ENCODE measurements around the gene DOK3. TPM values are rescaled to one million over a fixed set of nuclear protein-coding genes. Genes with fewer than 3 reads are reported as not detected.

Gene DOK3
- total RNA-seq, 1 experiment from 2014 or later: 16.4 TPM

DNA sequence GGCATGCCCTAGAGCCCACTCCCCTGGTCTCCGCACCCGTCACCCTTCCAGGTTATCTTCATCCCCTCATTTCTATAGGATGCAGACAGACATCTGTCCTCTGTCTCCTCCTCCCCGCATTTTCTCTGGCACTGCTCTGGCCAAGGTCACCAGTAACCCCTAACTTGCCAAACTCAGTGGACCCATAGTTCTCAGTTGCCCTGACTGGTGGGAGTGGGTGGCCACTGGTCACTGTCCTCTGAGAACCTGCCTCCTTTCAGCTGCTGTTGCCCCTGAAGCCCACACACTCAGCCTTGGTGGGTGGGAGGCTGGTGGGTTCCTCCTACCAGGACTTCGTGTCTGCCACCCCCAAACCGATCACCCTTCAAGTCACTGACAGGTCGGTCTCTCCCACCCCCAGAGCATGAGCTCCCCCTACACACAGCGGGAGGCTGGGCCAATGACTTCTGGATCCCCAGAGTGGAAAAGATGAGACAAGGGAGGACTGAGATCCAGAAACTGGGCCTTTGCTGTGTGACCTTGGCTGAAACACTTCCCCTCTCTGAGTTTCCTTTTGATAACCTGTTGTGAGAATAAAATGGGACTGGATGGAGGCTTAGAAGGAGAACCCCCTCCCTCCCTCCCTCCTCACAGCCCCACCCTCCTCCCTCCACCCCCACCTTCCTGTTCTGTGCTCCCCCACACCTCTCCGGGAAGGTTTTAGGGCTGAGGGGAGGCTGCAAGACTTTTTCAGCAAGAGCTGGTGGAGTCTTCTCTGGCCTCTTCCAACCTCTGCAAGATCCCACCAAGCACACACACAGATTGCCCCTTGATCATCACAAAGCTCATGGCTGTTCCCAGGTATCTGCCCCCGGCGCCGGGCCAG is 33.8 kb downstream of the DOK3 start:
- H4K8ac ChIP-seq (replicated peaks; ENCODE audit: insufficient read length, low read depth, low read length): no peak overlapping the region
- H3K23me2 ChIP-seq (ENCODE audit: insufficient read length, low read depth, low read length, poor library complexity, severe bottlenecking): peaks cover 4% of the 10 kb centered on the region
- H4K91ac ChIP-seq (ENCODE audit: insufficient read length, low read depth, low read length): no peak overlapping the region
- no peak overlapping the region for H2AK5ac ChIP-seq (ENCODE audit: insufficient read length, low read length)
- no peak overlapping the region for H4K5ac ChIP-seq (ENCODE audit: insufficient read length, low read depth, low read length)
- no peak overlapping the region for H2BK20ac ChIP-seq (ENCODE audit: low read depth, low read length, poor library complexity, severe bottlenecking)
- Mint-ChIP-seq H3K4me3 (peak overlapping the region in 1 of 2 experiments; percentile 4; a peak in 1 of 5 replicates), H3K27ac (peak overlapping the region in 2 of 3 experiments; percentile 2 to 22; a peak in 3 of 7 replicates), H3K9me3 (no peaks in the 10 kb centered on the region), H3K27me3 (ENCODE audit: low read depth) (no peaks in the 10 kb centered on the region; the same call in 1 of the 2 replicates), H3K36me3 (ENCODE audit: insufficient read depth in 1 of 3, low read depth in 3 of 3) (peaks cover 14 to 28% (median 27%) of the 10 kb centered on the region in 3 experiments), H3K4me1 (peaks cover 34 to 51% of the 10 kb centered on the region in 2 experiments)
- no peak overlapping the region for H3K23ac ChIP-seq (ENCODE audit: insufficient read length, low read depth, low read length)
- no peak overlapping the region for H2BK12ac ChIP-seq (ENCODE audit: insufficient read length, low read depth, low read length)
- TF ChIP-seq, protein P1, sequence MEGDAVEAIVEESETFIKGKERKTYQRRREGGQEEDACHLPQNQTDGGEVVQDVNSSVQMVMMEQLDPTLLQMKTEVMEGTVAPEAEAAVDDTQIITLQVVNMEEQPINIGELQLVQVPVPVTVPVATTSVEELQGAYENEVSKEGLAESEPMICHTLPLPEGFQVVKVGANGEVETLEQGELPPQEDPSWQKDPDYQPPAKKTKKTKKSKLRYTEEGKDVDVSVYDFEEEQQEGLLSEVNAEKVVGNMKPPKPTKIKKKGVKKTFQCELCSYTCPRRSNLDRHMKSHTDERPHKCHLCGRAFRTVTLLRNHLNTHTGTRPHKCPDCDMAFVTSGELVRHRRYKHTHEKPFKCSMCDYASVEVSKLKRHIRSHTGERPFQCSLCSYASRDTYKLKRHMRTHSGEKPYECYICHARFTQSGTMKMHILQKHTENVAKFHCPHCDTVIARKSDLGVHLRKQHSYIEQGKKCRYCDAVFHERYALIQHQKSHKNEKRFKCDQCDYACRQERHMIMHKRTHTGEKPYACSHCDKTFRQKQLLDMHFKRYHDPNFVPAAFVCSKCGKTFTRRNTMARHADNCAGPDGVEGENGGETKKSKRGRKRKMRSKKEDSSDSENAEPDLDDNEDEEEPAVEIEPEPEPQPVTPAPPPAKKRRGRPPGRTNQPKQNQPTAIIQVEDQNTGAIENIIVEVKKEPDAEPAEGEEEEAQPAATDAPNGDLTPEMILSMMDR (conservative IDR thresholded peaks at IDR 0.05): no peak
- no peak overlapping the region for H3K18ac ChIP-seq (ENCODE audit: insufficient read length, low read depth, low read length)
- H3K27ac ChIP-seq (ENCODE audit: insufficient read length, low read depth, low read length): no peak overlapping the region
- H3K4ac ChIP-seq (ENCODE audit: low read depth, low read length): no peak overlapping the region
- H3K9me3 ChIP-seq (ENCODE audit: control insufficient read depth, low read depth, low read length): no peaks in the 10 kb centered on the region
- no peak overlapping the region for H2BK5ac ChIP-seq (ENCODE audit: insufficient read length, low read length)
- no peak for DNase-seq
- no peak overlapping the region for H3K14ac ChIP-seq (ENCODE audit: insufficient read depth, low read length)
- no CpG with 5 or more reads among the region's 11 CpGs for WGBS (ENCODE audit: extremely low coverage, insufficient read length, low lambda C conversion rate)
- no peak overlapping the region for H3K56ac ChIP-seq (ENCODE audit: insufficient read length, low read depth, low read length)
- H3K27me3 ChIP-seq (ENCODE audit: insufficient read depth, low read length): no peaks in the 10 kb centered on the region
- H3K79me2 ChIP-seq (ENCODE audit: insufficient read depth, low read length): peaks cover 17% of the 10 kb centered on the region; the same call in 1 of the 2 replicates
- no peaks in the 10 kb centered on the region for H3K79me1 ChIP-seq (ENCODE audit: insufficient read depth, low read depth, low read length, poor library complexity, severe bottlenecking)
- no peak overlapping the region for H2BK15ac ChIP-seq (ENCODE audit: low read depth, low read length)
- no peak overlapping the region for H2BK120ac ChIP-seq (ENCODE audit: low read depth, low read length, poor library complexity, severe bottlenecking)
- H3K4me2 ChIP-seq (ENCODE audit: insufficient read depth, insufficient read length, low read length): no peak overlapping the region
- no peaks in the 10 kb centered on the region for H4K20me1 ChIP-seq (ENCODE audit: control insufficient read depth, insufficient read depth, insufficient read length)
- no peak overlapping the region for H2AFZ ChIP-seq (ENCODE audit: low read length)
- H3K9ac ChIP-seq (ENCODE audit: extremely low read depth, insufficient read length, low read length): no peak overlapping the region
- H3K4me1 ChIP-seq (ENCODE audit: insufficient read depth, low read length): peaks cover 17% of the 10 kb centered on the region; the same call in 1 of the 2 replicates
- no peak overlapping the region for H3T11ph ChIP-seq (ENCODE audit: low read length)
